ENCODE results near the gene TNS3.

GRCh38 chr7:47502240-47502877 is 79.6 kb downstream of the TNS3 start:
- TF ChIP-seq CTCF (conservative IDR thresholded peaks at IDR 0.05) (no peak), EZH2 (IDR thresholded peaks at IDR 0.05; ENCODE audit: low read depth) (no peak)
